Endothelial cell of umbilical vein (primary cell): Measurements from ENCODE around the gene GNAT1.

Experiments
- CTCF ChIP-seq, 2 donors: IDR thresholded peaks; 1 replicate in 1 of 2; 2 replicates in 1 of 2; pipeline ENCODE4 v1.5.1; 2011; ENCODE audit warnings: low read length in 2 of 2, mild to moderate bottlenecking in 2 of 2, moderate library complexity in 2 of 2, control low read depth in 1 of 2, inconsistent platforms in 1 of 2, low read depth in 1 of 2; ENCODE audit not compliant: insufficient read depth in 1 of 2; ENCODE audit errors: extremely low read depth in 1 of 2
- EZH2 ChIP-seq: IDR thresholded peaks from 2 replicates; pipeline ENCODE4 v1.6.1; 2012; ENCODE audit warnings: borderline replicate concordance, low read depth, mild to moderate bottlenecking, moderate library complexity, low read length, inconsistent platforms; ENCODE audit not compliant: severe bottlenecking
- FOS ChIP-seq: IDR thresholded peaks from 2 replicates; pipeline ENCODE4 v1.6.1; 2011; ENCODE audit warnings: mild to moderate bottlenecking, low read length, moderate library complexity, borderline replicate concordance; ENCODE audit not compliant: insufficient read depth
- POLR2A ChIP-seq: IDR thresholded peaks from 2 replicates; pipeline ENCODE4 v1.6.1; 2012; ENCODE audit warnings: low read depth, mild to moderate bottlenecking, control low read depth, low read length

- TF ChIP-seq POLR2A, result no peak
- TF ChIP-seq CTCF (IDR thresholded peaks at IDR 0.05; ENCODE audit: extremely low read depth in 1 of 2, insufficient read depth in 1 of 2, low read depth in 1 of 2, low read length in 2 of 2), result no peak
- no peak for TF ChIP-seq FOS
- TF ChIP-seq EZH2, result no peak
Observed at GRCh38 chr3:50190936-50191660, at the start of gene GNAT1.
